Activated T-cell treated with anti-CD3 and anti-CD28 coated beads for 48 hours (primary cell): Measurements from ENCODE around the gene CUEDC1.
"Not testable (repeated sequence)": the region's sequence is repeated elsewhere in the genome, so short reads cannot be mapped to it uniquely, and the experiment has no call there.

Experiments
- DNase-seq: peaks from one replicate; pipeline ENCODE4 v3.0.0-alpha.2; 2020; ENCODE audit warnings: low read depth

Gene CUEDC1

DNA sequence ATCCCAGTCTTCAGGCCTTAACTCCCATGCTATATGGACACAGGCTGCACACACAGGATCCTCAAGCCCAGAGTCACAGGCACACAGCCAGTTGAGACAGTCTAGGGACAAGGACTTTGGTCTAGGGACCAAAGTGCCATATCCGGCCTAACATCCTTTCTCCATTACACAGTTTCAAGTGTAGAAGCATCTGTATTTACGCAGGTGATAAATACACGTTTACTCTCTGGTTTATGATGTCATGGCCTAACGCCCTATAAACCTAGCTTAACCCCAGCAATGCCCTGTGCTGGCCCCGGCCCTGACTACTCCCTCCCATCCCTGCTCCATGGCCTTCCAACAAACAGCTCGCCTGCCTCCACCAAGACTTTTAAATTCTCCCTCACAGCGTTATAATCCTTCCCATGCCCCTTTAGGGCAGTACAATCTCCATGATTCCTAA lies 17.1 kb downstream of the CUEDC1 start:
- DNase-seq, result no peak

- DNase-seq, result no peak
Measured at GRCh38 chr17:57937492-57937891, 17.7 kb downstream of the CUEDC1 start.

- DNase-seq, result no peak
Measured at GRCh38 chr17:57935833-57936807, 19.1 kb downstream of the CUEDC1 start.

DNA sequence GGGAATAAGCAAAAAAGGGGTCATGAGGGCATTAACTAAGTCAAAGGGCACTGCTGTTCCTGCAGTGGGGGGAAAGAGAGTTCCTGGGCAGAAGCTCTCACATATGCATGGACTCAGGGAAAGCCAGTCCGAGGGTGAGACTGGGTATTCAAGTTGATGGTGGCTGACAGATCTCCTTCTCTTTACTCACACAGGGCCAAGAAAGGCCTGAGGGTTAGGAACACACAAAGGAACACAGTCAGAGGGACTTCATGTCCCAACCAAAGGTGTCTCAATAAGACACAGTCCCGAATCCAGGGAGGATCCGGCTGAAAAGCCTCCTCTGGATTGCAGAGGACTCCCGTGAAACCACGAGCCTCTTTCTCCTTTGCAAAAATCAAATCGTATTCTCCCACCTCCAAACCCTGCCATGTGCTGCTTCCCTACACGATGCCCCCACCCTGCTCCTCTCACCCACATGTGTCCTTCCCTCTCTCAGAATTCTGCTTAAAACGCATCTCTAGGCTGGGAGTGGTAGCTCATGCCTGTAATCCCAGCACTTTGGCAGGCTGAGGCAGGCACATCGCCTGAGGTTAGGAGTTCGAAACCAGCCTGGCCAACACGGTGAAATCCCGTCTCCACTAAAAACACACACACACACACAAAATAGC lies 23.6 kb downstream of the CUEDC1 start:
- DNase-seq, result no peak

DNA sequence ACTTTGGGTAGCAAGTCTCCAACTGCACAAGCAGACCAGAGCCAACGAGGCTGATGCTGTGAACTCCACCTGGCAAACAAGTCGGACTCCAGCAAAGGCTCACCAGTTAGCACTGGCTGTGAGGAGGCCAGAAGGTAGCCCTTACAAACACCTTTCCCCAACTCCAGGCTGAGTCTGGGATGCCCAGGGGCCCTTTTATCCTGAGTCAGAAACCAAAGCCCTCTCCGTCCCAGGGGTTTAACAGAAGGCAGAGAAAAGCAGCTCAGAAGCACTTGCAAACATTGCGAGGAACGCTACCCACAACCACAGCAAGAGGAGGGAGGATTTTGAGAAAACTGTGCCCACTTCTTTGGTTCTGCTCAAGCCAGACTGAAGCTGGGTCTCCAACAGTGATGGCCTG lies 25.0 kb downstream of the CUEDC1 start:
- no peak for DNase-seq

DNA sequence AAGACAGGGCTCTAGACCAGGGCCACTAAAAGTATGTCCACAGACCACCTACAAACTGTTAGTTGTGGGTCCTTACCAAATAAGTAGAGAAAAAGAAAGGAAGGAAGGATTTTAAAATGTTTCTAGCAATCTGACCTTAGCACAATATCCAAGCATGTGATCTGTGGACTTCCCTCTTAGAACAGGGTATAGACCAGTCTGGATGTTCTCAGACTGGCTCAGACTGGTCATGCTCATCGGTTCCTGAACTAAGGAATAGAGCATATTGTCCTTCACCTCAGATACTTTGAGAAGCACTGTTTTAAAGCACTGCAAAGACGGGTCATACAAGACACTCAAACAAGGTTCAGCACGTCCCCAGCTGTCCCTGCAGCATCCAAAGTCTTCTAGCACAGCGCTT lies 25.8 kb downstream of the CUEDC1 start:
- DNase-seq, result no peak

GRCh38 chr17:57928928-57929327 lies 26.3 kb downstream of the CUEDC1 start:
- no peak for DNase-seq

DNA sequence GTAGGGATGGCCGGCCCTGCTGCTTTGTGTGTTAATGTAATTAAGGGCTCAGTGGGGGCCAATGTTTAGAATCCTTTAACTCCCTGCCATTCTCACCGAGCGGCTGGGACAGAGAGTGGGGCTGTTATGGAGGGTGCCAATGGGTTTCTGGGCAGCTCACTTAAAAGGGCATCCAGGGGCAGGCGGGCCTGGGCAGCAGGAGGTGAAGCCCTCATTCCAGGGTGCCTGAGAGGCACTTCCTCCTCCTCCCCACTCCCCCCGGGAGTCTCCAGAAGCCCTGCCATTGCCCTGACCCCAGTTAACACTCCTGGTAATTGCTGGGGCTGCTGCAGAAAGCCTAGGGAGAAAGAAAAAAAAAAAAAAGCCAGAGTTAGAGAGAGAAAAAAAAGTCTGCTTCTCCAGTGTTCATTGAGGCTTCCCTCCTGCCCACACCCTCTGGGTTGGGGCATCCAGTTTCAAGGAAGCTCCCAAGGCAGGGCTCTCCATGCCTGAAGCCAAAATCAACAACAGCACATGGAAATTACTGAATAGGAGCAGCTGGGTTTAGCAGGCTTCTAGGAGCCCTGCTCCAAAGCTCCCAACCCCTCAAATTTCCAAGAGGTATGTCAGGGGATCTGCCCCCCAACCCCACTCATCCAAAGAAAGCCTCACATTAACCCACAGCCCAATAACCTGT lies 28.0 kb downstream of the CUEDC1 start:
- DNase-seq, result no peak

GRCh38 chr17:57926723-57927047 lies 28.5 kb downstream of the CUEDC1 start:
- no peak for DNase-seq

GRCh38 chr17:57925361-57925990 lies 29.7 kb downstream of the CUEDC1 start:
- DNase-seq, result no peak

GRCh38 chr17:57924677-57925076 lies 30.5 kb downstream of the CUEDC1 start:
- no peak for DNase-seq

DNA sequence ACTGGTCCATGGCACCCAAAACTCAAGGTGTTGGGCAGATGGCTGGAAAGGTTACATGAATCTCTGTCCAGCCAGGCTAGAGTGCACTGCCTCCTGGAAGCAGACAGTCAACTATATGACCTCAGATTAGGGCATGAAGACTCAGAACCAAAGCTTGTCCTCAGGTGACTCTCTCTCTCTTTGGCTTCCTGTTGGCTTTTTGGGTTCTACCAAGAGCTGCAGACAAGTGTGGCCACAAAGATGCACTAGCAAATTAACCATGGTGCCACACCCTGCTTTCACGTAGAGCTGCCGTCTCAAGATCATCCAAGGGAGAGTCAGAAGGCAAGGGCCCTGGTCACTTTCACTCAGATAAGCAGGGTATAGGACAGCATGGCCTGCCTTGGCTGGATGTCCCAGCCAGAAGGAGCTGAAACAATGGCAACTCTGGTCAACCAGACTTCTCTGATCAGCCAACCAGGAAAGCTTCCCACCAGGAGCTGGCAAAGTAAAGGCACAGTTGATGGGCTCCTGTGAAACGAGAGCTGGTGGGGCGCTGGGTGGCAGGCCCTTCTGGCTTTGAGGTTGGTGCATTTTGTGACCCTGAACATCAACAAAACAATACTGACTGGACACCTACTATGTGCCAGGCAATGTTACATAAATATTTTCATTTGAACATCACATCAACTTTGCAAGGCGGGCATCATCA lies 31.9 kb downstream of the CUEDC1 start:
- DNase-seq, result no peak

GRCh38 chr17:57922745-57923144 lies 32.5 kb downstream of the CUEDC1 start:
- not testable (repeated sequence) for DNase-seq

GRCh38 chr17:57920916-57921703 lies 34.1 kb downstream of the CUEDC1 start:
- no peak for DNase-seq

GRCh38 chr17:57919918-57920317 lies 35.3 kb downstream of the CUEDC1 start:
- no peak for DNase-seq

DNA sequence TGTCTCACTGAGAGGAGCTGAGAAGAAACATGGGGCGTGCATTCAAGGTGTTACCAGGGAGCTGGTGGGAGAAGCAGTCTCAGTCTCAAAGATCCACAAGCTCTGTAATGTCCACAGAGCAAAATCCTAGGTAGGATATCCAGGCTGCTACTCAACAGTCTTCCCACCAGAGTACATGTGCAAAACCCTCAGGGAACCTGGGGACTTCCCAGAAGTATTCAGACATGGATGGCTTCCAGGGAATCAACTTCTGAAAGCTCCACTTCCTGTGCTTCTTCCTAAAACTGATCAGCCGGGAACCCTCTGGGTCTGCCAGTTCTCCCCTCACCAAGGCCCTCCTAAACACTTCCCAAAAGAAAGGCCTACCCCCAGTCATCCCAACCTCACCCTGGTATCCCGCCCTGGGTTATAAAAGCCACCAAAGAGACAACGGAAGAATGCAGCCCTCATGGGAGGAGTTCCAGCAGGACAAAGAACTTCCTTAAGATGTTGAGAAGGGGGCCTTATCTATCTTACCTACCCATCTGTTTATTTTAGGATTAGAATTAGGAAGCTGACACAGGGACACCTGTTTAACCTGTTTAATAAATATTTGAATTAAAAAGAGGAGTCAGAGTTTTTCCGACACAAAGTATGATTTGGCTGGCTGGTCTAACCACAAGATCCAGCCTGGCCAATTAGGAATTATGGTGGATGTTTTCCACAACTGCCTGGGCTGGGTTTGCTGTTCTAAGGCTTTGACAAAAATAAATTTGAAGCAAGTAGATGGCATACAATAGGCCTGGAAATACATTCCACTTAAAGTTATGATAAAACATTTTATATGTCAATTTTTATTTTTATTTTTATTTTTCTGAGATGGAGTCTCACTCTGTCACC lies 37.0 kb downstream of the CUEDC1 start:
- DNase-seq, result no peak

DNA sequence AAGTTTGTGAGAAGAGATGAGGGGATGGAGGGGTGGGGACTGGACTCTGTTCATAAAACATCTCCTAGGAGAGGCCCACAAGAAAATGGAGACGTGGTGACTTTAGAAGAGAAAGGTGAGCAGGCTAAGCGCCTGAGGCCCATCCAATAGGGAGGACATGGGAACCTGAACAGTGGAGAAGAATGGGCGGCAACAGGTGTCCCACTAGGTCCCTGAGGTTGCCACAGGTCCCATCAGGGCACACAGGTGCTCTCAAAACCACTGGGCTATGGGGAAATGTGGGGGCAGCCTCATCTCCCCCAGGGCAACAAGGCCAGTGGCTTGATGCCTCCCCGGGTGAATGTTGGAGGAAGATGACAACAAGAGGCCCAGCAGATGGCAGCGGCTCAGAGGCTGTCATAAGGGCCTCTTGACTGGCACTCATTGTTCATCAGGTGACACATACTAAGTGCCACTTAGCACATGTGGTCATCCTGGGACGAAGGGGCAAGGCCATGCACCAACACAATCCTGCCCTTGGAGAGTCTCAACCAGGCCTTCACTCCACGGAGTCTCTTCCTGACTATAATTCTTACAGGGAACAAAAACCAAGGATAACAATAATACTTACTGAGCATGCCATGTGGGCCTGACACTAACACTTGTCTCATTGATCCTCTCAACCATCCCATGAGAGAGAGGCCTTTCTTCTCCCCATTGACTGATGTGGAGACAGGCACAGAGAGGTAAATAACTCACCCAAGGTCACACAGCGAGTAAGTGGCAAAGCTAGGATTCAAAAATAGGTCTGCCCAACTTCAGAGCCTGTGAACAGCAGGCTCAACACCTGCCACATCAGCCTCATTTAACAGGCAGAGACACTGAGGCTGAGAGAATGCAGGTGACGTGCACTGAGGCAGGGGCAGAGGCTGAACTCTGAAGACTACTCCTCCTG lies 38.0 kb downstream of the CUEDC1 start:
- DNase-seq, result no peak

DNA sequence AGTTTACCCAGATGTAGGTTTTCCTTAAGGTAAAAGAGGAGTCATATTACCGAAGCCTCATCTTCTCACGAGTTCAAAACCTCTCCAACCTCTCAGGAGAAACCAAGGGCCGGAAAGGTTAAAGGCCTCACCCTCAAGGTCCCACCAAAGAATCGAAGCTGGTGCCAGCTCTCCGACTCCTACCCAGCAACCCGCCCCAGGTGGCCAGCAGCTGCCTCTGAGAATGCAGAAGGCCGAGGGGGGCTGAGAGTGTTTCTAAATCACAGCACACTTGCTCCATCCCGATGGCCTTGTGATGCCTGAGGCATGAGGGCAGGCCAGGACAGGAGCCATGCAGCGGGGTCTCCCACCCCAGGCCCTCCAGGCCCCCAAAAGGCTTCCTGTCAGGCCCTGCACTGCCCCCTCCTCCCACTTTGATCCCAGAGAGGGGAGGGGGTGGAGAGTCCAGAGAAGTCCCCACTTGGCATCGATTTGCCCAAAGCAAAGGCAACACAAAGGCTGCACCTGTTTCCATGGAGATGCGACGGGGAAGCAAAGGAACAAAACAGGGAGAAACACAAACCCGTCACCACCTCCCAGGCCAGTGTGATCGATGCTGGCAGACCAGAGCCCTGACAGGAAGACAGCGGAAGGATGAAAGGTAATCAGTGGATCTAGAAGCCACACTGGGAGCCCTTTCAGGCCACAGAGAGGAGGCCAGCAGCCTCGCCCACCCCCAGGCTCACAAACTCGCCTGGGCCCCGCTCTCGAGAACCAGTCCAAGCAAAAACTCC lies 39.0 kb downstream of the CUEDC1 start:
- no peak for DNase-seq
